ENCODE results near the gene ZNRF4.

ZNRF4 gene

DNA sequence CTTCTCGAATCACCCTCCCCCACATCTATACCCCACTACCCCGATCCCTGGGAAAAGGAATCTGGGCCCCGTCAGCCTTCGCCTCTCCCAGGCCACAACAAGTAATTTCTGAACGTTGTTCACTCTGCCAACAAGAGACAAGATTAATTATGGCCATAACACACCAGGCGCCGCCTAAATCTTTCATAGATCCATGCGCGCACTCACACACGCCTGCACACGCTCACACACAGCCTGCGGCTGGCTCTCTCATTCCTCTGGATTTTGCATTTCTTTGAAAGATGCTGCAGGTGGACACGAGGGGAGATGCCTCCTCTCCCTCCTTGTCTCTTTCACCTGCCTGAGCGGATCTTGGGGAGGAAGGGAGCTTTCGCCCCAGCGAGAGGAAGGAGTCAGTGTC, 17.1 kb downstream of the ZNRF4 start:
- no peaks in the 10 kb centered on the region for H3K9me3 ChIP-seq (ENCODE audit: insufficient read depth, low read depth, low read length)
- H3K79me2 ChIP-seq (ENCODE audit: insufficient read depth, low read length), result no peaks in the 10 kb centered on the region
- H3K4me2 ChIP-seq (ENCODE audit: low read depth, low read length, poor library complexity, severe bottlenecking), result no peak overlapping the region
- no peaks in the 10 kb centered on the region for H3K9me2 ChIP-seq (replicated peaks; ENCODE audit: low read depth, low read length)
- H3F3A ChIP-seq (ENCODE audit: low read depth), result no peaks in the 10 kb centered on the region
- H3K4me1 ChIP-seq (ENCODE audit: insufficient read depth, low read length, poor library complexity, severe bottlenecking), result no peaks in the 10 kb centered on the region
- H3K4me3 ChIP-seq (ENCODE audit: low read length, poor library complexity, severe bottlenecking), result no peak overlapping the region
- TF ChIP-seq, protein P1, sequence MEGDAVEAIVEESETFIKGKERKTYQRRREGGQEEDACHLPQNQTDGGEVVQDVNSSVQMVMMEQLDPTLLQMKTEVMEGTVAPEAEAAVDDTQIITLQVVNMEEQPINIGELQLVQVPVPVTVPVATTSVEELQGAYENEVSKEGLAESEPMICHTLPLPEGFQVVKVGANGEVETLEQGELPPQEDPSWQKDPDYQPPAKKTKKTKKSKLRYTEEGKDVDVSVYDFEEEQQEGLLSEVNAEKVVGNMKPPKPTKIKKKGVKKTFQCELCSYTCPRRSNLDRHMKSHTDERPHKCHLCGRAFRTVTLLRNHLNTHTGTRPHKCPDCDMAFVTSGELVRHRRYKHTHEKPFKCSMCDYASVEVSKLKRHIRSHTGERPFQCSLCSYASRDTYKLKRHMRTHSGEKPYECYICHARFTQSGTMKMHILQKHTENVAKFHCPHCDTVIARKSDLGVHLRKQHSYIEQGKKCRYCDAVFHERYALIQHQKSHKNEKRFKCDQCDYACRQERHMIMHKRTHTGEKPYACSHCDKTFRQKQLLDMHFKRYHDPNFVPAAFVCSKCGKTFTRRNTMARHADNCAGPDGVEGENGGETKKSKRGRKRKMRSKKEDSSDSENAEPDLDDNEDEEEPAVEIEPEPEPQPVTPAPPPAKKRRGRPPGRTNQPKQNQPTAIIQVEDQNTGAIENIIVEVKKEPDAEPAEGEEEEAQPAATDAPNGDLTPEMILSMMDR (conservative IDR thresholded peaks at IDR 0.05; ENCODE audit: low read length), result no peak
- no peak for TF ChIP-seq EZH2phosphoT487 (IDR thresholded peaks at IDR 0.05; ENCODE audit: borderline replicate concordance)
- H3K36me3 ChIP-seq (ENCODE audit: insufficient read depth, low read length), result no peaks in the 10 kb centered on the region
- no peak overlapping the region for H3K9ac ChIP-seq (ENCODE audit: low read depth, low read length, poor library complexity, severe bottlenecking)
- H2AFZ ChIP-seq (ENCODE audit: low read length), result no peak overlapping the region
- H4K20me1 ChIP-seq (ENCODE audit: insufficient read depth, low read length, poor library complexity, severe bottlenecking), result no peaks in the 10 kb centered on the region
- no peaks in the 10 kb centered on the region for H3K27me3 ChIP-seq (ENCODE audit: insufficient read depth, low read length, poor library complexity, severe bottlenecking)

DNA sequence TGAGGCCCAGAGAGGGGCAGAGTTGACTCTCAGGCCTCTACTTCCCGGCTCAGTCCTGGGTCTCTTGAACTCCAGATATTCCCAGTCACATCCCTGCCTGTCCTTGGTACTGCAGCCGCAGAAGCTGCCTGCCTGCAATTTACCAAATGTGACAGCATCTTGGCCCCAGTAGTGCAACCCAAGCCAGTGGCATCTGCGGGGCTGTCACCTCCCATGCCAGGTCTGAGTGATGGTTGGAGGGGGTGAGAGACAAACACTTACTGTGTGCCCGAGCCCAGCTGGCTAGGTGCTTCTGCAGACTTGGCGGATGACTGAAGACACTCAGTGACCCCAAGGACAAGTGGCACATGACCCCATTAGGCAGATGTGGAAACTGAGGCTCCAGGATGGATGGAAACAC, 18.4 kb downstream of the ZNRF4 start:
- H3K79me2 ChIP-seq (ENCODE audit: insufficient read depth, low read length), result no peaks in the 10 kb centered on the region
- no peaks in the 10 kb centered on the region for H3K27me3 ChIP-seq (ENCODE audit: insufficient read depth, low read length, poor library complexity, severe bottlenecking)
- no peak overlapping the region for H3K9ac ChIP-seq (ENCODE audit: low read depth, low read length, poor library complexity, severe bottlenecking)
- H3K4me1 ChIP-seq (ENCODE audit: insufficient read depth, low read length, poor library complexity, severe bottlenecking), result no peaks in the 10 kb centered on the region
- H2AFZ ChIP-seq (ENCODE audit: low read length), result no peak overlapping the region
- H4K20me1 ChIP-seq (ENCODE audit: insufficient read depth, low read length, poor library complexity, severe bottlenecking), result no peaks in the 10 kb centered on the region
- H3K4me2 ChIP-seq (ENCODE audit: low read depth, low read length, poor library complexity, severe bottlenecking), result no peak overlapping the region
- H3K9me3 ChIP-seq (ENCODE audit: insufficient read depth, low read depth, low read length), result no peaks in the 10 kb centered on the region
- no peaks in the 10 kb centered on the region for H3K9me2 ChIP-seq (replicated peaks; ENCODE audit: low read depth, low read length)
- no peaks in the 10 kb centered on the region for H3F3A ChIP-seq (ENCODE audit: low read depth)
- no peak for TF ChIP-seq EZH2phosphoT487 (IDR thresholded peaks at IDR 0.05; ENCODE audit: borderline replicate concordance)
- TF ChIP-seq, protein P1 (conservative IDR thresholded peaks at IDR 0.05; ENCODE audit: low read length), result no peak
- no peak overlapping the region for H3K4me3 ChIP-seq (ENCODE audit: low read length, poor library complexity, severe bottlenecking)
- H3K36me3 ChIP-seq (ENCODE audit: insufficient read depth, low read length), result no peaks in the 10 kb centered on the region

DNA sequence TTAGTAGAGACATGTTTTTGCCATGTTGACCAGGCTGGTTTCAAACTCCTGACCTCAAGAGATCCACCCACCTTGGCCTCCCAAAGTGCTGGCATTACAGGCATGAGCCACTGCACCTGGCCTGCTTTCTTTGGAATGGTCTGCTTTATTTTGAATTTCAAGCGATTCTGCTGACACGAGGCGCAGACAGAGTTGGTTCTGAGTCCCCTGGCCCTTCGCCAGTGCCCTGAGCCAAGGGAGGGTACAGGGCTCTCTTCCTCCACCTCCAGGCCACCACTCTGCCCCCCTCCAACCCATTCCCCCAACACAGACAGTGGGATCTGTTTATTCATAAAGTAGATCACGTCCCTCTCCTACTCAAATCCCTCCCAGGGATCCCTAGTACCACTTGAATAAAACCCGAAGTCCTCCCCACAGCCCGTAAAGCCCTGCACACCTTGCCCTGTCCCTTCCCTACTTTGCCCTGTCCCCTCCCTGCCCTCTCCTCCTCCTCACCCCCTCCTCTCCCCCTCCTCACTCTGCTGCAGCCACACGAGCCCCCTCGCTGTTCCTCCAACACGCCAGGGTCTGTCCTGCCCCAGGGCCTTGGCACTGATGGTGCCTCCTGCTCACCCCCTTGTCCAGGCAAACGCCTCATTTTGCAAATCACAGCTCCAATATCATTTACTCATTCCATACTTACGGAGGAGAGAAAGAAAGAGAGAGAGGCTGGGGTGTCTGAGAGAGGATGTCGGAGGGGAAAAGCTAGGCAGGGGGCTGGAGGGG, 22.4 kb downstream of the ZNRF4 start:
- Histone ChIP-seq H3K27me3 (ENCODE audit: insufficient read depth, low read length, poor library complexity, severe bottlenecking) (no peaks in the 10 kb centered on the region), H3F3A (ENCODE audit: low read depth) (no peaks in the 10 kb centered on the region), H3K4me2 (ENCODE audit: low read depth, low read length, poor library complexity, severe bottlenecking) (no peak overlapping the region), H3K9ac (ENCODE audit: low read depth, low read length, poor library complexity, severe bottlenecking) (no peak overlapping the region), H3K4me1 (ENCODE audit: insufficient read depth, low read length, poor library complexity, severe bottlenecking) (no peaks in the 10 kb centered on the region), H3K79me2 (ENCODE audit: insufficient read depth, low read length) (no peaks in the 10 kb centered on the region), H4K20me1 (ENCODE audit: insufficient read depth, low read length, poor library complexity, severe bottlenecking) (no peaks in the 10 kb centered on the region), H3K9me2 (replicated peaks; ENCODE audit: low read depth, low read length) (no peaks in the 10 kb centered on the region), H3K9me3 (ENCODE audit: insufficient read depth, low read depth, low read length) (no peaks in the 10 kb centered on the region), H2AFZ (ENCODE audit: low read length) (no peak overlapping the region), H3K36me3 (ENCODE audit: insufficient read depth, low read length) (no peaks in the 10 kb centered on the region), H3K4me3 (ENCODE audit: low read length, poor library complexity, severe bottlenecking) (no peak overlapping the region)
- no peak for TF ChIP-seq EZH2phosphoT487 (IDR thresholded peaks at IDR 0.05; ENCODE audit: borderline replicate concordance)
- TF ChIP-seq, protein P1 (conservative IDR thresholded peaks at IDR 0.05; ENCODE audit: low read length), result no peak
